CD4-positive, alpha-beta T cell treated with Interleukin-1 beta for 1 hour (primary cell): ENCODE data around the gene RSRC1.
"Not testable (repeated sequence)": the region's sequence is repeated elsewhere in the genome, so short reads cannot be mapped to it uniquely, and the experiment has no call there.

Experiments used
- DNase-seq, 2 donors: peaks; one replicate each; pipeline ENCODE4 v3.0.0-alpha.2; 2020 to 2022

RSRC1 gene

GRCh38 chr3:158244274-158244673 lies 134.4 kb downstream of the RSRC1 start:
- DNase-seq, result no peak

GRCh38 chr3:158247288-158247687 lies 137.4 kb downstream of the RSRC1 start:
- no peak for DNase-seq

DNA sequence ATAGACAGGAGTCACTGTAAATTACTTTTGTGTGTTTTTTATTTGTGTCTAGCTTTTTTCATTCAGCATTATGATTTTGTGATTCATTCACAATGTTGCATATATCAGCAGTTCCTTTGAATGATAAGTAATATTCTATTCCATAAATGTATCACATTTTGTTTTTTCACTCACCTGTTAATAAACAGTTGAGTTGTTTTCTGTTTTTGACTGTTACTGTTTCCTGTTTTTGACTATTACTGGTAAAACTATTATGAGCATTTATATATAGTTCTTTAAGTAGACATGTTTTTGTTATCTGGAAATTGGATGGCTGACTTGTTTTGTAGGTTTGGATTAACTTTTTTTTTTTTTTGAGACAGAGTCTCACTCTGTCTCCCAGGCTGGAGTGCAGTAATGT lies 138.4 kb downstream of the RSRC1 start:
- no peak for DNase-seq

- no peak for DNase-seq
Measured at GRCh38 chr3:158249183-158249582, 139.3 kb downstream of the RSRC1 start.

GRCh38 chr3:158258619-158259018 lies 148.7 kb downstream of the RSRC1 start:
- DNase-seq, result no peak

- DNase-seq, result no peak
Measured at GRCh38 chr3:158260392-158260791, 150.5 kb downstream of the RSRC1 start.

DNA sequence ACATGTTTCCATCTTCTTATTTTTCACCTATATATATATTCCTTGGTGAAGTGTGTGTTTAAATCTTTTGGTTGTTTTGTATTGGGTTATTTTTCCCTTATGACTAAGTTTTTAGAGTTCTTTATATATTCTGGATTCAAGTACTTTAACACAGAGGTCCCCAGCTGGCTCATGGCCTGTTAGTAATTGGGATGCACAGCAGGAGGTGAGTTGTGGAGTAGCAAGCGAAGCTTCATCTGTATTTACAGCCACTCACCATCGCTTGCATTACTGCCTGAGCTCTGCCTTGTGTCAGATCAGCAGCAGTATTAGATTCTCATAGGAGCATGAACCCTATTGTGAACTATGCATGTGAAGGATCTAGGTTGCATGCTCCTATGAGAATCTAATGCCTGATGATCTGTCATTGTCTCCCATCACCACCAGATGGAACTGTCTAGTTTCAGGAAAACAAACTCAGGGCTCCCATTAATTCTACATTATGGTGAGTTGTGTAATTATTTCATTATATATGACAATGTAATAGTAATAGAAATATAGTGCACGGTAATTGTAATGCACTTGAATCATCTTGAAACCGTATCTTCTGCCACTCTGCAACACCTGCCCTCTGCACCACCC lies 151.6 kb downstream of the RSRC1 start:
- no peak for DNase-seq

DNA sequence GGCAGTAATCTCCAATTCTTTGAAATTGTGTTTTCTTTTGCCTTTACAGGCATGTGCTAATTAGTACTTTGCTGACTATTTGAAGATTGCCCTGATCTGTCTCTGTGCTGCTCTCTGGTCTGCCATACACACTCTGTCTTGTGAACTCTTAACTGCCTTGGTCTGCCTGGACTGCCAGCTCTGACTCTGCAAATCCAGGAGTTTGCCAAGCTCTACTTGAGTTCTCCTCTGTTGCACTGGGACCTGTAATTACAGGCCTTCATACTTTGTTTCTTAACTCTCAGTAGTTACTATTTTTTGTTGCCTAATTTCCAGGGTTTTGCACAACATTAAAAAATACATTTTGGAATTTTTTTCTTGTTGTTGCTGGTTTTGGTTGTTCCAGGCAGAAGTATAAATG lies 155.0 kb downstream of the RSRC1 start:
- DNase-seq, result no peak

- no peak for DNase-seq
Measured at GRCh38 chr3:158267015-158267414, 157.1 kb downstream of the RSRC1 start.

DNA sequence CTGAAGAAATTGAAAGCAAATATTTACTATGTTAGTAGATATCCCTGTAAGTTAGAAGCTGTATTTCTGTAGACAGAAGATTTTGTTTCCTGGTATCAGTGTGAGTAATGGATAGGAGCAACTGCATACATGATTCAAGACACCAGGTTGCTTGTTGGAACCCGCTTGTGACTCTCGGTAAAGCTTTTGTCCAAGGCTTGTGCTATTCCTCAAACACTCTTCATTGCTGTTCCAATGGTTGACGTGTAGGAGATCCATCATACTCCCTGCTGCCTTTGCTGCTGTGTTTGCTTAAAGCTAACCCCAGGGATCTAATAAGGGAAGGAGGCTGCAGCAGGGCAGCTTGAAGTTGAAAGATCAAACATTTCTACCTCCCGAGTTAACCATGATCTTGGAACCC lies 160.1 kb downstream of the RSRC1 start:
- DNase-seq, result no peak

- no peak for DNase-seq
Measured at GRCh38 chr3:158272081-158272480, 162.2 kb downstream of the RSRC1 start.

- no peak for DNase-seq
Measured at GRCh38 chr3:158273656-158274055, 163.8 kb downstream of the RSRC1 start.

DNA sequence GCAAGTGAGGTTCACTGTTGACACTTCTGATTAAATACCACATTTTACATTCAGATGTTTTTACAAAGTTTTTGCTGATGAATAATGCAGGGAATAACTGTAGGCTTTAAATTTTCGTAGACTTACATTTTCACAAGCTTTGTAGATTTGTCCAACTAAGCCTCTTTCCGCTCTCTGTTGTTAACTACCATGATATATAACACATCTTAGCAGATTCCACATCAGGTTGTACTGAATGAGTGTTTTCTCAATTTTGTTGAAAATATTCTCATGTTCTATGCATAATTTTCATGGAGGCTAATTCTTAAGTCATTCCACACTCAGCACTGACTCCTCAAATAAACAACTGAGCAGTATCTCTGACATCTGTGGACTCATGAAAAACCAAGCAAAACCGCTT lies 168.3 kb downstream of the RSRC1 start:
- DNase-seq, result no peak

- no peak for DNase-seq
Measured at GRCh38 chr3:158279609-158280008, 169.7 kb downstream of the RSRC1 start.

GRCh38 chr3:158295771-158296170 lies 185.9 kb downstream of the RSRC1 start:
- no peak for DNase-seq

DNA sequence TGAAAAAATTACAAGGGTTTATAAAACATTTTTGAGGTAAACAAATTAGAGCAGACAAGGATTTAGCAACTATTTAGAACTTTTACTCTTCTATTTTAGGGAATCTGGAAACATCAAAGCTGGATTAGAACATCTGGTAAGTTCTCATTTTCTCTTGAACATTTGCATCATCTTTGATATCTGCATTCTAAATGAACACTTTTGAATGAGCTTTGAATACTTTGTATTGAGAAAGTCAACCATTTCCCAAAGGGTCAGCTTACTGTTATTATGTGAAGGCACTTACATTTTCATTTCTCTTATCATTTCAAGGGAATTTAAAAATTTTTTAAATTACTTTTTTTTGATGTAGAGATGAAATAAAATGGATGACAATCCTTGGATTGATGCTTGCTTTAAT lies 188.1 kb downstream of the RSRC1 start:
- DNase-seq, result no peak

- no peak for DNase-seq
Measured at GRCh38 chr3:158308236-158308928, 198.5 kb downstream of the RSRC1 start.

DNA sequence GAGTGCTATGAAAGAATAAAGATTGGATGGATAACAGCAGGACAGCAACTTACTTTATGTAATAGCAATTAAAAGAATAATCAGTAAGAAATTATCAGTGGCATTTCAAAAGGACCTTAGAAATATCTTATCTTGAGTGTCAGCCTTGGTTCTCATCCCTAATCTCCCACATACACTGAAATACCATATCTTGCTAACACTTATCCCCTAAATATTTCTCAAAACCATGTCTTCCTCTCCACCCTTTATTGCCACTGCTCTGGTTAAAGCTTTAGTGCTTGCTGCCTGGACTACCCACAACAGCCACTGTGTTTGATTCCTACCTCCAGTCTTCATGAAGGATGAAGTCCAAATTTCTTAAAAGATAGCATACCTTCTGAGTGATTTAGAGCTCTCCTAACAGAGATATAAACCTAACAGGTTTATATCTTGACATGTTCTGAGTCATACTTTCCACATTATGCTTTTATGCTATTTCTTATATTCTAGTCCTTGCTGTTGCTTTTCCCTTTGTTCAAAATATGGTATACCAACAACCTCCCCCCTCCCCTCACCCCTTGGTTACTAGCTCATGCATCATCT lies 202.8 kb downstream of the RSRC1 start:
- no peak for DNase-seq

- peak in 1 of 2 donors; percentile 8 for DNase-seq
Measured at GRCh38 chr3:158313338-158313927, 203.5 kb downstream of the RSRC1 start.

DNA sequence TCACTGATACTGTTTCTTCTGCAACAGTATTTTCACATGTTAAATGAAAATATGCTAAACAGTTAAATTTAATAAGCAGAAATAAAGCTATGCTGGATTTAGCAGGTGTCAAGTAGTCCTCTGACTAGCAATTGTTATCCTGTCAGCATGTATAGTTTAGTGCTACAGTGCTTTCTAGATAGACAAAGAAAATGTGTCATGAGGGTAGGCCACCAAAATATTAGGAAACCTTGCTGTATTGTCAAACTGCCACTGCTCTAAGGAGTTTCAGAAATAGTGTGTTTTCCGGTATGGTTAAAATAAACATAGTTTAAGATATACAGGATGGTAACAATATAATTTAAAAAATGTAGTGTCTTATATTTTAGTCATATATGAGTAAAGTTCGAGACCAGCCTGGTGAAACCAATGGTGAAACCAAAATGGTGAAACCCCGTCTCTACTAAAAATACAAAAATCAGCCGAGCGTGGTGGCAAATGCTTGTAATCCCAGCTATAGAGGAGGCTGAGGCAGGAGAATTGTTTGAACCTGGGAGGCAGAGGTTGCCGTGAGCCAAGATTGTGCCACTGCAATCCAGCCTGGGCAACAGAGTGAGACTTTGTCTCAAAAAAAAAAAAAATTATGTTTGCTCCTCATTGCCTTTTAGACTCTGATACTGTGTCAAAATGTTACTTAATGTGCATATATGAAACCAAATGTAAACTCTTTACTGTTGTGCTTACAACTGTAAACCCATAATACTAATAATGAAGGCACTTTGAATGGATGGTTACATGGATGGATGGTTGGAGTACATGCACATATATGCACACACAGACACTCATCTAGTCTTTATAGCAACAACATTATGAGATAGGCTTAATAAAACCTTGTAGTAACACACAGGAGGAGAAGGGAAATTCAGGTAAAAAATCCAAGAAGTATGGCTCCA lies 204.8 kb downstream of the RSRC1 start:
- no peak for DNase-seq

- not testable (repeated sequence) for DNase-seq
Measured at GRCh38 chr3:158329696-158330441, 220.0 kb downstream of the RSRC1 start.

GRCh38 chr3:158330870-158331269 lies 221.0 kb downstream of the RSRC1 start:
- DNase-seq, result no peak
